Stimulated activated naive CD8-positive, alpha-beta T cell treated with anti-CD3 and anti-CD28 coated beads, Interleukin-15, Interleukin-2, amounts not matched to agents 100 U/mL and 50 U/mL, for 24 hours (primary cell): ENCODE measurements around the gene ULK2.
"Not testable (repeated sequence)": the region's sequence is repeated elsewhere in the genome, so short reads cannot be mapped to it uniquely, and the experiment has no call there.

Experiments used
- ATAC-seq: fragments of 150-1000 bp; cut with Tn5 transposase; one replicate; pipeline ENCODE4 v1.10.0; 2021
- DNase-seq: peaks from one replicate; pipeline ENCODE4 v3.0.0; 2021

Gene ULK2

DNA sequence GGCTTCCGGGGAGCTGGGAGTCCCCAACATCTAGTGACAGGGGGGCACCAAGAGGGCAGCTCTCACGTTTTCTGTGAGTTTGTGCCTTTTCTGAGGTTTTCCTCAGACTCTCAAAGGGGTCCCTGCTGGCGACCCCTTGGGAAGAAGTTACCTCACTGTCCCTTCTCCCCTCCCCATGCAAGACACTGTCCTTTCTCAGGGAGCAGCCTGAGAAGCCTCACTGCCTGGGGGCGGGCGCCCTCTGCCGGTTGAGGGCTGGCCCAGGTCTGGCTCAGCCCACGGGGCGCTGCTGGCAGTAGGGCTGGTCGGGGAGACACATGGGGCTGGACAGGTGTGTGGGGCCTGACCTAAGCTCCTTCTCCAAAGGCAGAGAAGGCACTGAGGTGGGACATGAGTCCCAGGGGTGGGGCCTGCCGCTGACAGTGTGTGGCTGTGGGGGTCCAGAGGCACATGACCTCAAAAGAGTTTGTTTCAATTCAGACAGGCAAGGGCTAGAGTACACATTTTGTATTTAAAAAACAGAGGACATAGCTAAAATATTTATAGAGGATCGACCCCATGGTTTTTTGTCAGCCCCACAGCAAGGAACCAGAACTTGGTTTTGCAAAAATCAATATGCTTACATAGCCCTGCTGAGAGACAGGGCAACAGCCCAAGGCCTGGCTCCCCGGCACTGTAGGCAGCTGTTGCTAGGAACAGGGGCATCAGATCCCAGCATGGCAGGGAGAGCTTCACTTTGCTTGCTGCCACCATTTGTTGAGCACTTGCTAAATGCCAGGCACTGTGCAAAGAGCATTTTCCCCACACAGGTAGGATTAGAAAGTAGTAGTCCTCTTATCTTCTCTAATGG lies 101.1 kb downstream of the ULK2 start:
- DNase-seq (peak; percentile 89), ATAC-seq (peak; percentile 89)

DNA sequence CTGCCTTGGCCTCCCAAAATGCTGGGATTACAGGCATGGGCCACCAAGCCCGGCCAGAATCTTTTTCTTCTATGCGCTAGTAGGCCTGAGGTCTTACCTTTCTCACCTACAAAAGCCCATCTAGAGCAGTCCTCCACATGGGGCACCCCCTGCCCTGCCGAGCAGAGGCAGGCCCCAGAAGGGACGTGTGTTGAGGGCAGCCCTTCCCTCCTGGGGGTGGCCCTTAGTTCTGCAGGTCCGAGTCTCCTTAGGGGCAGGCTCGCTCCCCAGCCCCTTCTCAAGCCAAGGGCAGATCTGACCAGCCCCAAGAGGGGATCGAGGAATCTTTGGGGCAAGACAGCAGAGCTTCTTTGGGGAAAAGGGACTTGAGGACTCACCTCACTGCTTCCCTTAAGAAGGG lies 101.7 kb downstream of the ULK2 start:
- no peak for DNase-seq
- ATAC-seq, result no peak

DNA sequence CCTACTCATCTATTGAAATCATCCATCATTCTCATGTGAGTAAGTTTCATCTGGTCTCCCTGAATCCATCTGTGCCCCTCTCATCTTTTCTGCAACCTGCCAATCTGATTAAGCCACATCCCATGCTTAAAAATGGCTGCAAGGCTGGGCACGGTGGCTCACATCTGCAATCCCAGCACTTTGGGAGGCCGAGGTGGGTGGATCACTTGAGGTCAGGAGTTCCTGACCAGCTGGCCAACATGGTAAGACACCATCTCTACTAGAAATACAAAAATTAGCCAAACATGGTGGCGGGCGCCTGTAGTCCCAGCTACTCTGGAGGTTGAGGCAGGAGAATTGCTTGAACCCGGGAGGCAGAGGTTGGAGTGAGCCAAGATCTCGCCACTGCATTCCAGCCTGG lies 103.7 kb downstream of the ULK2 start:
- not testable (repeated sequence) for DNase-seq, ATAC-seq

DNA sequence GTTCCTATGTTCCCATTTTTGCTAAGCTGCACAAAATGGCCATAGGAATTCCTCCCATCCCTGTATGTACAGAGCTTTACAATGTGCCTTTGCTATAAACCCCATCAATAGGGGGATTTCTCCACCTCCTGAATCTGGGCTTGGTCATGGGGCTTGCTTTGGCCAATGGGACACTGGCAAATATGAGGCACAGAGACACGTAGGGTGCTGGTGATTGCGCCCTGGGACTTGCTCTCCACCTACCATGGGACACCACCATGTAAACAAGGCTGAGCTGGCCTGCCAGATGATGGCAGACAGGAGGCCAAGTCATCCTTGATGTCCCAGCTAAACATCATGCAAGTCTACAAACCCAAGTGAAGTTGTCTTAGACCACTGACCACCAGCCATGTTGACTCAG lies 104.3 kb downstream of the ULK2 start:
- no peak for DNase-seq
- no peak for ATAC-seq

DNA sequence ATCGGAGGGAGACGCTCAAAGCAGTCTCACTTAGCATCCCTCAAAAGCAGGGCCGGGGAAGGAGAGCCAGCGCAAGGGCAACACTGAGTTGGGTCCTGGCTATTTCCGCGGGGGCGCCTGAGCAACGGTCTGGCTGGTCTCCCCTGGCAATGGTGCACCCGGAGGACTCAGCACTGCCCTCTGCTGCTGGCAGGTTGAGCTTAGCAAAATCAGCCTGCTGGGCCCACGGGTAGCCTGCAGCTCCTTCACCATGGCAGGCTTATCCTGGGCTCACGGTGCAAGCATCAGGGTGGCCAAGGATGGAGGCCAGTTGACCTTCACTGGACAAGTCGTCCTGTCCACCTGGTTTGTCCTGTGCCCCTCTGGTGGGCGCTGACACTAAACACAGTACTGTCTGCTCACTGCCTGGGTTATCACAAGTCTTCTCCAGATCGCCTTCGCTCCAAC lies 105.2 kb downstream of the ULK2 start:
- ATAC-seq (peak; percentile 58), DNase-seq (peak; percentile 68)

DNA sequence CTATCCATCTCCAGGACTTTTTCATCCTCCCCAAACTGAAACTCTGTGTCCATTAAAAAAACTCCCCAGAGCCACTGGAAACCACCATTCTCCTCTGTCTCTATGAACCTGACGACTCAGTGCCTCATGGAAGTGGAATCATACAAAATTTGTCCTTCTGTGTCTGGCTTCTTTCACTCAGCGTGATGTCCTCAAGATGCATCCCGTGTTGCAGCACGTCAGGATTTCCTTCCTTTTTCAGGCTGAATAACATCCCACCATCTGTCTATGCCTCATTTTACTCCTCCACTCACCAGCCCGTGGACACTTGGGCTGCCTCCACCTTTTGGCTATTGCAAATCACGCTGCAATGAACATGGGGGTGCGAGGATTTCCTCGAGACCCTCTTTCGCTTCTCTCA lies 107.0 kb downstream of the ULK2 start:
- DNase-seq, result no peak

DNA sequence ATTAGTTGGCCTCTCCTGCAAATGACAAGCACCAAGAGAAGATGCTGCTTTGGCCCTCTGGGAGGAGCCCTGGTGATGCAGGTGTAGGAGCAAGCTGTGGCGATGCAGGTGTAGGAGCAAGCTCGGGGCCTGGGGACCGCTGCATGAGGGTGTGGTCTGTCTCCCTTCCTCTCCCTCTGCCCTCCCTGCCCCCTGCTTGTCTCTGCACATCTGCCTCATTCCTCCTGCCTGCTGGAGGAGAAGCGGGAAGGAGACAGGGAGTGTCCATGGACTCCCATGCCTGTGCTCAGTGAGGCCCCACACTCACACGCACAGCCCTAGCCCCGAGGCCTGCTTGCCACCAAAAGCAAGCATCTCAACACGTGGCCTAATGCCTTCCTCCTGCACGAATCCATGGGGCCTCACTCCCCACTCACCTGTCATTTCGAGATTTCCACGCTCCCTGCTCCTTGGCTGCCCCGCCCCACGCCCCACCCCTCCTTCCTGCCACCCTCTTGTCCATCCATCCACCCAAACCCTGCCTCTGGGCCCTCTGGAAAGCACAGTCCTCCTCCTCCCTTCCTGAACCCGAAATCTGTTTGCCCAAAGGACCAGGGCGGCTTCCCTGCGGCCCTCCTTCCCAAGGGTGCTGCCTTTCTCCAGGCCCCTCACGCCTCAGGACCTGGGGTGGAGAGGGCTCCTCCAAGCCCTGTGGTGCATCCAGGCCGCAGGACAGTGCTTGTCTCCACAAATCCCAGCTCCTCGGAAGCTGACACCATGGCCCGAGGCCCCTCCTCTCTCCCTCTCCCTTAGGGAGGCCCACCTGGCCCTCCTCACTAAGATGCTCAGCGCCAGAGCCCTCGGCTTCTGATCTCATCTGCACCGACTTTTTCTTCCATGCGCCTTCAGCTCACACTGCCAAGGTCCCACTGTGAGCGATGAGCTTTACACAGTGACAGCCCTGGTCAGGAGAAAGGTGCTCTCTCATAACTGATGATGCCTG lies 107.9 kb downstream of the ULK2 start:
- ATAC-seq (no peak), DNase-seq (no peak)

More for the DNA sequence above, 107.0 kb downstream of the ULK2 start:
- no peak for ATAC-seq

DNA sequence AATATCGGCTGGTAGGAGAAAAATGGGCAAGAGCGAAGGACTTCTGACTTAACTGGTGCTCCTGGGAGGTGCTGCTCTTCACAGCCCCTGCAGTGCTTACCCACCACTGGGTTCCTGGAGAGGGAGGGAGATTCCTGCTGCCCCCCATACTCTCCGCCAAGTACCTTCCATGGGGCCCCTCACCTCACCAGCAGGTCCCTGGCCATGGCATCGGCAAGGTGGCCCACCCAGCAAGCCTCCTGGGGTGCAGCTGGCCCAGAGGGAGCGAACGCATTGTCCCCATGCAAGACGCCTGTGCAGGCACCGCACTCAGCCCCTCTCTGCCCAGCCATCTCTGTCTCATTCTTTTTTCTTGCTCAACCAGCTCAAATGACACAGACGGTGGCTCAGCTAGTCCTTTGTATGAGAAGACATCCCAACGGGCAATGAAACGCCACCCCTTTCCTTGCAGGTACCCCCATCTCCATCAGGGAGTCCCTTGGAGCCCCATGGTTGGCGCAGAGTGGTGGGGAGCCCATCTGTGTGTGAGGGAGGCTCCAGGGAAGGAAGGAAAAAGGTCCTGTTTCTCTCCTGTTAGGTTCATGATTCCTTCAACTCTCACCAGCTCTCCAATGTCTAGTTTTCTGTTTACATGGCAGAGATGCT lies 110.1 kb downstream of the ULK2 start:
- DNase-seq (no peak), ATAC-seq (no peak)

DNA sequence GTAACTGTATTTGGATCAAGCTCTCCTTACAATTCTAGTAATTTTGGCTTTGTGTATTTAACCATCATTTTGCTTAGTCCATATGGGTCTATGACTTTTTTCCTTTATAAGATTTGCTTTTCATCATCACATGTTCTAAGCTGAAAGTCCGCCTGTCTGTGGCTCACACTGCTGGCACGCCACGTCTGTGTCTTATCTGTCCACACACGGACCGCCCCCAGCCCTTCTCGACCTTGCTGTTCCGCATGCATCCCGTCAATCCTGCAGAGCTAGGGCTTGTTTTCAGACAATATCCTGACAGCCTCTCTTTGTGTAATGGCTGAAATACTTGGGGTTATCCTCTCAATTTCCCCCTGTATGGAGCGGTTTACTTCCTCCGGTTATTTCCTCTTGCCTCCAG lies 111.2 kb downstream of the ULK2 start:
- no peak for DNase-seq
- ATAC-seq, result no peak

DNA sequence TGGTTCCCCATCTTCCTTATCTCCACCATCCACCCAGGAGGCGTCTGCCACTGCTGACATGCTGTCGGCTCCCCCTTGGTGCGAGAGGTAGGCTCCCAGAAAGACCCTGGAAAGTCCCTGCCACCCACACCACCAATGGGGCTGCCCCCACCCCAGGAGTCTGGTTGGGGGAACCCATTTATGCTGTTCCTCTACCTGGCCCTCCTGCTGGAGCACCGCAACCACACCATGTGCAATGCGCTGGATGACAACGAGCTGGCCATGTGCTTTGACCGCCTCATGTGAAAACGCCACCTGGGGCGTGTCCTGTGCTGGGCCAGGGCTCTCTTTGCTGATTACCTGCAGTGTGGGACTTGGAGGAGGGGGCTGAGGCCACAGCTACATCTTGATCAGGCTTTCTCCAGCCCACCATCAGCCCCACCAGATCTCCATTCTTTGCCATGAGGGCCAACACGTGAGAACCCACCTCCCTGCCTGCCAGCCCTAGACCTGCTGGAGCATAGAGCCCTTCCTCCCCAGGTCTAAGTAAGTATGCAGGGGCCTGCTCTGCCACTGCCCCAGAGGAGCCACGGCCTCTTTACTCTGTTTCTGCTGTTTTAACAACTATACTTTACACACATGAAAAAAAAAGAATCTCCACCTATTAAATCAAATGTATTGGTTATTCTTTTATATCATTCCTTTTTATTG lies 111.8 kb downstream of the ULK2 start:
- DNase-seq, result peak; percentile 49
- peak; percentile 26 for ATAC-seq

DNA sequence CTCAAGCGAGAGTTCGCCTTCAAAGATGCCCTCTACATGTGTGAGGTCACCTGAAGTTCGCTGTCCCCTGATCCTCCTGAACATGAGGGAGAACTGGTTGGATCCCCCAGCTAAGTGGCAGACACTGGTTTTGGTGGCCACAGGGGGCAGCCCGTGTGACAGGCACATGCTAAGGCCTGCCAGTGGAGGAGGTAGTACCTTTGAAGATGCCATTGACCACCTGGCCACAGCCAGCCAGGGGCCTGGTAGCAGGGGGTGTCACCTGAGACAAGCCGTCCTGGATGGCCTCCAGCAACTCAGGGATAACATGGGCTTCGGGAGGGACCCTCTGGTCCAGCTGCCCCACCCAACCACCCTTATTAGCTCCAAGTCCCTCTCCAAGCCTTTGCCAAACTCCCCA lies 112.3 kb downstream of the ULK2 start:
- no peak for ATAC-seq
- DNase-seq, result no peak

DNA sequence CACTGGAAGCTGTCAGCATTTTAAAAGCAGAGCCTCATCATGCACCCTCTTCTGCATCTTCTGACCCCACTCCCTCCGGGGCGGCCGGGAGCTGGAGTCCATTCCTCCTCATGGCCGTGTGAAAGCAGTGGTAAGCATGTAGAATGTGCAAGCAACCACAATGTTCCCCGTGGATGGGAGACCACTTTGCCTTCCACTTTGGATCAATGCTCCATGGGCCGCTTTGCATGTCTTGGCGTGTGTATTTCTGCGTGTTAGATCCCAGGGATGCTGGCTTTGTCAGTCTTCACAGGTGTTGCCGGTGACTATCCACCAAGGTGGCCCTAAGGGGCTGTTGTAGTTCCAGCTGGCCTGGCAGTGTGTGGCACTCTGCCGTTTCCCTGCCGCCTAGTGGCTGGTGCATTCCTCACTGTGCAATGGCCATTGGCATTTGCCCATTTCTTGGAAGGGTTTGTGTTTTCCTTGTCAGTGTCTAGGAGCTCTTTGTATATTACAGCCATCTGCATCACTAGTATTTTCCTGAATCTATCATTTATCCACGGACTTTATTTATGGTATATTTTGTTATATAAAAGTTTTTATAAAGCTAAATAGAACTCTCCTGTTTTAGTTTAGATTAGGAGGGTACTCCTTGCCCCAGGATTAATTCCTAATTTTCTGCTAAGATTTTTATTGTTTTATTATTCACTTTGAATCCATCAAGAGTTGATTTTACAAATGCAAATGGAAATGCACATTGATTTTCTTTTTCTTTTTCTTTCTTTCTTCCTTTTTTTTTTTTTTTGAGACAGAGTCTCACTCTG lies 113.9 kb downstream of the ULK2 start:
- no peak for DNase-seq

DNA sequence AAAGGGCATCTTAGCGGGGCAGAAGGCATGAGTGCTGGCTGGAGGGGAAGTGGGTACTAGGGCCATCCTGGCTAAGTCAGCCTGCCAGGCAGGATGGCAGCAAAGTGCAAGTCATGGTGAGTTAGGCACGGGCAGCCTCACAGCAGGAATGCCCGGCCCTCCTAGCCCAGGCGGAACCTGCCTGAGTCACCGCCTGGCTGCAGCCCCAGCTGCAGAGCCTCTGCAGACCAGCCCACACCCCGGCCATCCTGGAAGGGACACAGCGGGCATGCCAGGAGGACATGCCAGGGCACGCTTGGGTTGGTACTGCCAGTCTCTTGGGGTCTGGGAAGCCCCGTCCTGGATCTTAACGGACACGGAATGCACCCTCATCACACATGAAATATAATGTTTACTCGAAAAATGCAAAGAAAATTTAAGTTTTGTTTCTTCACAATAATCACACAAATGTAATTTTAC lies 114.7 kb downstream of the ULK2 start:
- ATAC-seq, result no peak
- DNase-seq, result no peak

More for the DNA sequence above, 113.9 kb downstream of the ULK2 start:
- ATAC-seq, result no peak

DNA sequence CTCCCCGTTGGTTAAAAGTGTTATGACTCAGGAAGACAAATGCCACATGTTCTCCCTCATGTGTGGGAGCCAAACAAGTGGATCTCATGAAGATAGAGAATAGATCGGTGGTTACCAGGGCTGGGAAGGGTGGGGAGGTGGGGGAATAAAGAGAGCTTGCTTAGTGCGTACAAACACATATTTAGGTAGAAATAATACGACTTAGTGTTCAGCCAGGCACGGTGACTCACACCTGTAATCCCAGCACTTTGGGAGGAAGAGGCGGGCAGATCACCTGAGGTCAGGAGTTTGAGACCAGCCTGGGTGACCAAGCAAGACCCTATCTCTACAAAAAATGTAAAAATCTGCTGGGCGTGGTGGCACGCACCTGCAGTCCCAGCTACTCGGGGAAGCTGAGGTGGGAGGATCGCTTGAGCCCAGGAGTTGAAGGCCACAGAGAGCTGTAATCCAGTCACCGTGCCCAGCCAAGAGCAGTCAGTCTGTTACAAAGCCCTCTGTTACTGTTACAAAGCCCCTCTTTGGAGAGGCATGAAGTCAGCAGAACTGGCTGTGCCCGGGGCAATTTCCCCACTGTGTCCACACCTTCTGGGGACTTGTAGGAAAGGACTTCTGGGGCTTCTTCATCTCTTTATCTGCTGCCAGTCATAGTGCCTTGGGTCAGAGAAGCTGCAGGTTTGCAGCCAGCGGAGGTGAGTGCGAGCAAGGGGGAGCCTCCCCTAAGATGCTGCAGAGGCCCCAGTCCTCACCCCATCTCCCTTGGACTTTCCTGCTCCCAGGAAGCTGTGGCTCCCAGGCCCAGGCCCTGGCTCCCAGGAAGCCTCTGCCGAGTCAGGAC lies 115.3 kb downstream of the ULK2 start:
- ATAC-seq (no peak), DNase-seq (no peak)

DNA sequence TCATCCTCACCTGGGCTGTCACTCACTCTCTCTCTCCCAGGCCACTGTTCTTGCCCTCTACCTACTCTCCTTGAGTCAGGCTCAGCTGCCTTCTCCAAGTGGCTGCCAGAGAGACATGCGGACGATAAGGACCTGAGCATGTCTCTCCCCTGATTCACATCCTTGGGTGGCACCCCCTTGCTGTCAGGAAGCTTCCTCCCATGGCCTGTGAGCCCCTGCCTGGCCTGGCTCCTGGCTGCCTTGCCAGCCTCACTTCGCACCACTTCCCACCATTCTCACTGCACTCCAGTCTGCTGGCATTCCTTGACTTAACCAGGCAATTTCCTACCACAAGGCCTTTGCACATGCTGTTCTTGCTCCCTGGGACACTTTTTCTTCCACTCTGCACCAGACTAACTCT lies 116.9 kb downstream of the ULK2 start:
- ATAC-seq (no peak), DNase-seq (no peak)

DNA sequence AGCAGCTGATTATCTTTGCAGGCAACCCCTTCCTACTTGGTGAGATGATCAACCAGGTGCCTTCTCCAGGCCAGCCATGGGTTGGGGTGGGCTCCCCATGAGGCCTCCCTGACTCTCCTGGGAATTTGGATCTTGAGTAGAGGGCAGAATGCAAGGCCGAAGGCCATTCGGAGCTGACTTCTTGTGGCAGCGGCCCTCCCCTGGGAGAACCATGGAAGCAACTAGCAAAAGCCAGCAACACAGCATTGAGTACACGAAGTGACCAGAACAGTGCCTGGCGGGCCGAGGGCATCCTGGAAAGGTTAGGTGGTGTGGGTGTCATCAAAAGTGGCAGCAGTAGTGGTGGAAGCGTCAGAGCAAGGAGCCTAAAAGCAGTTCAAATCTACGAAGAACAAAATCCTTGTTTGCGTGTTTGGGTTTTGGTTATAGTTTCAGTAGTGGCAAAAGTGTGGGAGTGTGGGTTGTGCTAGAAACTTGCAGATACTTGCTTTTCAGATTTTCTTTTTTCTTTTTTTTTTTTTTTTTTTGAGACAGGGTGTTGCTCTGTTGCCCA lies 117.6 kb downstream of the ULK2 start:
- DNase-seq (no peak), ATAC-seq (no peak)

DNA sequence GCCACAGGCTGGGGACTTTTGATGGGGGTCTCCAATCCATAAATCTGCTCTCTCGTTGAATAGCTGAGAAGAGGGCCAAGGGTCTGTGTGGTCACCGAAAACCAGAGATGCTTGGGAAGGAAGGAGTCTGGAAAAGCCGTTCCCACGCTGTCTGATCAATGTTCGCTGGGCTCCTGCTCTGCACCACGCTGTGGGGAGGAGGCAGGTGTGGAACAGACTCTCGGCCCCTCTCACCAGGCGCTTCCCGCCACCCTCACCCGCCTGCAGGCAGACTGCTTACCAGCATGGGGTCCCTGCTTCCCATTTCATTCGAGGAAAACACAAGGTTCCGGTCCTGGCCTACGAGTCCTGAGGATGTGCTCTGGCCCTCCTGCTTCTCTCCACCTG lies 118.9 kb downstream of the ULK2 start:
- DNase-seq (no peak), ATAC-seq (no peak)

DNA sequence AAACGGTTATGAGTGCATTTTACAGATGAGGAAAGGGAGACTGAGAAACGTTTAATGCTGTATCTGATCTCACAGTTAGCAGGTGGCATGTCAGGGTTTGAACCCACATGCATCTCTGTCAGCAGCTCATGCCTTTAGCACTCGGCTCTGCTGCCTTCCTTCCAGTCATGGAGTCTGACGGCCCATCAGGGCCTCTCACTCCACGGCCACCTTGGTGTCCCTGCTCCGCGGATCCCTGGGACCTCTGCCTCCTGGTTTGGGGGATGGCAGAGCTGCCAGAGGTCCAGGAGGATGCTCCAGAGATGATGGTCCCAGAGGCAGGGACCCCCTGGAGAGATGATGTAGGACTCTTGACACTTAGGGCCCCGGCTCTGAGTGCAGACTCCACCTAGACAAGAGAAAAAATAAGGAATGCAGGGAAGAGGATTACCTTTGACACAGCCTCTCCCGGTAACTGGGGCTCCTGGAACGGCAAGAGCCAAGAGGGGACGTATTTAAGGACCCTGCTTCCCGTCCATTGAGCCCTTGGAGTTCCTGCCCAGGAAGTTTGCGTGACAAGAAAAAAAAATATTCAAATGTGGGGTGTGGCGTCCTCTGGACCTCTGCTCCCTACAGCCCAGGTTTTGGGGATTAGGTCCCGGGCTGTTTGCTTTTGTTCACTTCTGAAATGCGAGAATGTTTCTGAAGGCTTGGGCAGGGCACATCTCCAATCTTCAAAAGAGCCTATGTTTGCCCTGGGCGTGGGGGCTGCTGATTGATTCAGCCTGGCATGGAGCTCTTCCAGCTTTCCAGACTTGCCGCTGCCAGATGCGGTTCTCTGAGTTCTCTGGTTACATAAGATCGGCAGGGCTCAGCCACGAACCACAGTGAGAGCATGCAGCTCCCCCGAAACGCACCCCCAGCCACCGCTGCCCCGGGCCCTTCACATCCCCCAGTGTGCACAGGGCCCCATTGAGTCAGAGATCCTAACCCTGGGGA lies 119.6 kb downstream of the ULK2 start, which contains the start of gene ALDH3A1:
Gene ALDH3A1 (minus strand): TSS at position 470 of the 978 bp plus-strand sequence. CDS start 3,169 bp downstream, outside the sequence.
- ATAC-seq (no peak), DNase-seq (no peak)
